Chondrocyte (in vitro differentiated cells): ENCODE results near the gene XYLB. TPM values are rescaled to one million over a fixed set of nuclear protein-coding genes. Genes with fewer than 3 reads are reported as not detected.

Experiments used
- DNase-seq: peaks from one replicate; pipeline ENCODE4 v3.0.0; 2021; ENCODE audit warnings: mixed read lengths, low spot score
- H3K27ac Mint-ChIP-seq: one replicate; pipeline ENCODE4 v1.8.0; 2021; ENCODE audit warnings: mild to moderate bottlenecking, moderate library complexity, mixed read lengths; ENCODE audit not compliant: unreplicated experiment
- H3K27me3 Mint-ChIP-seq: 2 replicates; pipeline ENCODE4 v1.8.0; 2021; ENCODE audit warnings: low read depth, mixed read lengths
- H3K36me3 Mint-ChIP-seq: 2 replicates; pipeline ENCODE4 v1.8.0; 2021; ENCODE audit warnings: low read depth, mixed read lengths
- H3K4me1 Mint-ChIP-seq: 2 replicates; pipeline ENCODE4 v1.8.0; 2021; ENCODE audit warnings: low read depth, mild to moderate bottlenecking, mixed read lengths
- H3K4me3 Mint-ChIP-seq: one replicate; pipeline ENCODE4 v1.8.0; 2021; ENCODE audit warnings: mild to moderate bottlenecking, moderate library complexity, mixed read lengths; ENCODE audit not compliant: unreplicated experiment
- H3K9me3 Mint-ChIP-seq: 2 replicates; pipeline ENCODE4 v1.8.0; 2021; ENCODE audit warnings: low read depth, mixed read lengths
- total RNA-seq: library from RNA; stranded (reverse); gene quantifications from 3 replicates; pipeline ENCODE4 v1.2.1, GENCODE V29; 2021
- TF ChIP-seq, protein P1 (sequence below): fragments of 200-600 bp; sonication (generic); IDR thresholded peaks from 2 replicates; pipeline ENCODE4 v1.5.0; 2021; ENCODE audit warnings: antibody characterized with exemption, mild to moderate bottlenecking, moderate library complexity

Gene XYLB
- total RNA-seq, 1 donor from 2014 or later: 3.9 TPM

DNA sequence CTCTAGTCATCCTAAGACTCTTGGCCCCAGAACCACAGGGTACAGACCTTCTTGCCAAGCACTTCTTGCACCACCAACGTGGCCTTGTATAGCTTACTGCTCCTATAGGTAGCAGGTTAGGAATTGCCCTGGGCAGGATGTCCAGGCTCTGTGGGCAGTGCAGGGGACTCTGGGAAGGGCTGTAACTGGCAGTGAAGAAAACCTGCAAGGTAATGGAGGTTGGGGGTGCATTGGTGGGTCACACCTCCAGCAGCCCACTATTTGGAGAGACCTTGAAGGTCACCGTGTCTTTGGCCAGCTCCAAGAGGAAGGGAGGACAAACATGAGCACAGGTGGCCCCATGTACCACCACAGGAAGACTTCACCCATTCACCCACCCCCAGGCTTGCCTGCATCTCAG, 21.3 kb upstream of the XYLB start:
- peaks cover 13% of the 10 kb centered on the region for H3K9me3 Mint-ChIP-seq
- peaks cover 6% of the 10 kb centered on the region for H3K4me1 Mint-ChIP-seq
- no peaks in the 10 kb centered on the region for H3K27me3 Mint-ChIP-seq
- H3K36me3 Mint-ChIP-seq: peaks cover 7% of the 10 kb centered on the region
- no peak overlapping the region for H3K27ac Mint-ChIP-seq
- DNase-seq: no peak
- TF ChIP-seq, protein P1, sequence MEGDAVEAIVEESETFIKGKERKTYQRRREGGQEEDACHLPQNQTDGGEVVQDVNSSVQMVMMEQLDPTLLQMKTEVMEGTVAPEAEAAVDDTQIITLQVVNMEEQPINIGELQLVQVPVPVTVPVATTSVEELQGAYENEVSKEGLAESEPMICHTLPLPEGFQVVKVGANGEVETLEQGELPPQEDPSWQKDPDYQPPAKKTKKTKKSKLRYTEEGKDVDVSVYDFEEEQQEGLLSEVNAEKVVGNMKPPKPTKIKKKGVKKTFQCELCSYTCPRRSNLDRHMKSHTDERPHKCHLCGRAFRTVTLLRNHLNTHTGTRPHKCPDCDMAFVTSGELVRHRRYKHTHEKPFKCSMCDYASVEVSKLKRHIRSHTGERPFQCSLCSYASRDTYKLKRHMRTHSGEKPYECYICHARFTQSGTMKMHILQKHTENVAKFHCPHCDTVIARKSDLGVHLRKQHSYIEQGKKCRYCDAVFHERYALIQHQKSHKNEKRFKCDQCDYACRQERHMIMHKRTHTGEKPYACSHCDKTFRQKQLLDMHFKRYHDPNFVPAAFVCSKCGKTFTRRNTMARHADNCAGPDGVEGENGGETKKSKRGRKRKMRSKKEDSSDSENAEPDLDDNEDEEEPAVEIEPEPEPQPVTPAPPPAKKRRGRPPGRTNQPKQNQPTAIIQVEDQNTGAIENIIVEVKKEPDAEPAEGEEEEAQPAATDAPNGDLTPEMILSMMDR: no peak
- no peak overlapping the region for H3K4me3 Mint-ChIP-seq

DNA sequence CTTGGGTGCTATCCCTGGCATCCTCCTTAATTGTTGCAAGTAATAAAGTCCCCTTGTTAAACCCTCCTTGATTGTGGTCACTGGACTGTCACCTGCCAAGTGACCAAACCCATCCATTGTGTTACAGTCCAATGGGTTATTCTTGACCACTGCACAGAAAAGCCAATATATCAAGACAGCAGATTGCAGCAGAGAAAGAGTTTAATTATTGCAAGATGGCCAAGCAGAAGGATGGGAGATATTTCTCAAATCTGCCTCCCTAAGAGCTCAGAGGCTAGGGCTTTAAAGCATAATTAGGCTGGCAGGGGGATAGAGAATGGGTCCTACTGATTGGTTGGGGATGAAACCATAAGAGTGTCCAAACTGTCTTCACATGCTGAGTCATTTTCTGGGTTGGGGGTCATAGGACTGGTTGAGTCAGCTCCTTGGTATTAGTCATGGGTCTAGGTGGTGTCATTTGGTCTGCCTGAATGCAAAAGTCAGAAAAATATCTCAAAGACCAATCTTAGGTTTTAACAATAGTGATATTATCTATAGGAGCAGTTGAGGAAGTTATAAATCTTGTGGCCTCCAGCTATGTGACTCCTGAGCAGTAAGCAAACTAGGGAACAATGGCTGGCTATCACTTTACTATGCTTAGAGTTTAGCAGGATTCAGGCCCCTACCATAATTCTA, 19.1 kb upstream of the XYLB start:
- H3K36me3 Mint-ChIP-seq: peaks cover 4% of the 10 kb centered on the region
- no peak for DNase-seq
- TF ChIP-seq, protein P1: no peak
- peaks cover 13% of the 10 kb centered on the region for H3K9me3 Mint-ChIP-seq
- H3K4me1 Mint-ChIP-seq: peaks cover 6% of the 10 kb centered on the region
- H3K4me3 Mint-ChIP-seq: no peak overlapping the region
- no peaks in the 10 kb centered on the region for H3K27me3 Mint-ChIP-seq
- H3K27ac Mint-ChIP-seq: no peak overlapping the region

DNA sequence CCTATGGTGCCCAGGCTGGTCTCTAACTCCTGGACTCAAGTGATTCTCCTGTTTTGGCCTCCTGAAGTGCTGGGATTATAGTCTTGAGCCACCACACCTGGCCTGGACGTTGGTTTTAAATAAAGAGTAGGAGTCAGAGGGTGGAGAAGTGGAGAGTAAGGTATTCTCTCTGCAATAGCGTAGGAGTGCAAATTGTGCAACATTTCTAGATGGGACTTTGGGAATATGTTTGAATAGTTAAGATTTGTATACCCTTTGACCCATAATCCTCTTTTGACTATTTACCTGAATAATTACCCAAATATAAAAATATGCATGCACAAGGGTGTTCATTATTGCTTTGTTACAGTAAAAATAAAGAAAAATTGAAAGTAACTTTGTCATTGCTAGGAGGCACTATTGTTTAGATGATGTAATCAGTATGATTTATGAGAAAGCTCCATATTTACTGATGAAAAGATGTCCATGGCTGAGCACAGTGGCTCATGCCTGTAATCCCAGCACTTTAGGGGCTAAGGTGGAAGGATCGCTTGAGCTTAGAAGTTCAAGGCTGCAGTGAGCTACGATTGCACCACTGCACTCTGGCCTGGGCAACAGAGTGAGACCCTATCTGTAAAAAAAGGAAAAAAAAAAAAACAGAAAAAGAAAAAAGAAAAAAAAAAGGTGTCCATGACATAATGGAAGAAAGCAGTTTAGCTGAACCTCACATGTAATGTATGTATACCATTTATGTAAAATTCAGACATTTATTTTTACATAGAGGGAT, 15.1 kb upstream of the XYLB start:
- TF ChIP-seq, protein P1: no peak
- Mint-ChIP-seq H3K4me1 (peaks cover 6% of the 10 kb centered on the region), H3K36me3 (peaks cover 2% of the 10 kb centered on the region), H3K4me3 (no peak overlapping the region), H3K27ac (no peak overlapping the region), H3K9me3 (peaks cover 7% of the 10 kb centered on the region), H3K27me3 (no peaks in the 10 kb centered on the region)
- DNase-seq: no peak

DNA sequence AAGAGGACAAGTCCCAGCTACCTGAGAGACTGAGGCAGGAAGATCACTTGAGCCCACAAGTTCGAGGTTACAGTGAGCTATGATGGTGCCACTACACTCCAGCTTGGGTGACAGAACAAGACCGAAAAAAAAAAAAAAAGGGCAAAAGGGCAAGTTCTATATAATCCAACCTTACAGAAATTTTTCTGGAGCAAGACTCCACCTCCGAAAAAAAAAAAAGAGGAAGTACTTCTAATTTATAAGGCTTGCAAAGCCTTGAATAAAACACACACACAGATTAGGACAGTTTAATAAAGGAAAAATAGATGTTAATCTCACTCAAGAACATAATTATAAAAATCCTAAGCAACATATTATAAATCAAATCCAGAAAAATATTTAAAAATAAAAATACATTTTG, 14.4 kb upstream of the XYLB start:
- no peak overlapping the region for H3K27ac Mint-ChIP-seq
- peaks cover 1% of the 10 kb centered on the region for H3K36me3 Mint-ChIP-seq
- TF ChIP-seq, protein P1: no peak
- peaks cover 5% of the 10 kb centered on the region for H3K9me3 Mint-ChIP-seq
- H3K4me3 Mint-ChIP-seq: no peak overlapping the region
- DNase-seq: no peak
- H3K27me3 Mint-ChIP-seq: peaks cover under 1% of the 10 kb centered on the region
- peaks cover 6% of the 10 kb centered on the region for H3K4me1 Mint-ChIP-seq

DNA sequence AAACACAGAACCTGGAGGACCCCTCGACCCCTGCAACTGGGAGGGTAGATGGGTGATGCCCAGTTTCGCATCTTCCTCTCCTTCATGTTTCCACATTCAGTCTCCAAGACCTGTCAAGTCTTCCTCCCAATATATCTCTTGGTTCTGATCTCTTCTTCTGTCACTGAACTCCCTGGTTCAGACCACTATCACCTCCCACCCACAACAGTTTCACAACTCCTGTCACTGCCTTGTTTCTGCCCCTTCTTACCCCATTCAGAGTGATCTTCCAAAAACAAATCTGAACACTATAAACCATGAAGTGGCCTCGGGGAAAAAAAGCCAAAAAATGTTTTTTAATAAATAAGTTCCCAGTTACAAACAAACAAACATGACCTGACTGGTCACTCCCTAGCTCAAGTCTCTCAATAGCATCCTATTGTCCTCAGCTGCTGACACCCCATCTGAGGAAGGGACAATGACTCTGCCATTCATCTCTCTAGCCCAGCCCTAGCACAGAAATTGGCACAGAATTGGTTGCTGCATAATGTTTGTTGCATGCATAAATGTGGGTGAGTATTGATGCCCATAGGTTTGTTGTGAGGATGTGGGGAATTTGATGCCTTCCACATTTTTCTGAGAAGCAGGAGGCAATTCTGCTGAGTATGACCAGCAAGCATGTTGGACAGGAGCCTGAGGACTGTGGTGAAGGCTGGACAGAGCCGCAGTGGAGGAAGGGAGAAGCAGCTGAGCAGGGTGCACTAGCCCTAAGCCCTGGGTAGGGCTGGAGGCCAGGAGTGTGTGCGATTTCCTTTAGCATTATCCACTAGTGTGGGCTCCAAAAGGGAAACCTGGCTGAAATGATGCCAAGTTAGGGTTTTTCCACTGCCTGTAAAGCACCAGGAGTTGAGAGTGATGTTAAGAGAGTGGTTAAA, 12.2 kb upstream of the XYLB start:
- H3K27ac Mint-ChIP-seq: no peak overlapping the region
- H3K9me3 Mint-ChIP-seq: no peaks in the 10 kb centered on the region
- no peaks in the 10 kb centered on the region for H3K36me3 Mint-ChIP-seq
- no peak overlapping the region for H3K4me3 Mint-ChIP-seq
- TF ChIP-seq, protein P1: no peak
- DNase-seq: no peak
- no peaks in the 10 kb centered on the region for H3K4me1 Mint-ChIP-seq
- H3K27me3 Mint-ChIP-seq: peaks cover 6% of the 10 kb centered on the region
